Endometrial microvascular endothelial cells (primary cell): ENCODE measurements around the gene CLVS2. TPM values are rescaled to one million over a fixed set of nuclear protein-coding genes. Genes with fewer than 3 reads are reported as not detected.

Experiments
- in situ Hi-C: cut with HindIII; loops from 2 replicates; pipeline ENCODE4 v1.10.0; 2017; ENCODE audit warnings: low sequenced_read_pairs, low pct_unique_long_range_greater_than_20kb; ENCODE audit errors: inconsistent ontology term
- total RNA-seq: library from RNA; depleted of rRNA; stranded (reverse); fragments of >200 nt; gene quantifications from one replicate; pipeline ENCODE4 v1.2.3, GENCODE V29; 2015; ENCODE audit errors: inconsistent ontology term

Gene CLVS2
- total RNA-seq, 1 donor from 2014 or later, result not detected

GRCh38 chr6:123091896-123092271, 95.8 kb downstream of the CLVS2 start:
- in situ Hi-C loops, result no loop called here

GRCh38 chr6:123094795-123095194, 98.8 kb downstream of the CLVS2 start:
- in situ Hi-C loops, result no loop called here

GRCh38 chr6:123105561-123105960, 109.5 kb downstream of the CLVS2 start:
- in situ Hi-C loops, result no loop called here

GRCh38 chr6:123116370-123116769, 120.3 kb downstream of the CLVS2 start:
- in situ Hi-C loops, result no loop called here

GRCh38 chr6:123117145-123117908, 121.3 kb downstream of the CLVS2 start:
- in situ Hi-C loops, result no loop called here

- in situ Hi-C loops, result no loop called here
Measured at GRCh38 chr6:123118811-123119210, 122.8 kb downstream of the CLVS2 start.

Other genes with a start within 250 kb of the CLVS2 start
- not detected for gene FABP7, start 216.5 kb upstream of the CLVS2 start, total RNA-seq
- gene SMPDL3A, start 207.0 kb upstream of the CLVS2 start, total RNA-seq, result 1.6 TPM